Measurements from ENCODE around the gene SLC18A2. TPM values are rescaled to one million over a fixed set of nuclear protein-coding genes. Genes with fewer than 3 reads are reported as not detected.

The SLC18A2 gene
- total RNA-seq, 1 experiment from 2014 or later = 4.0 TPM

GRCh38 chr10:117257721-117258120 is 16.8 kb downstream of the SLC18A2 start:
- Mint-ChIP-seq H3K4me3 (no peak overlapping the region), H3K27ac (no peak overlapping the region), H3K27me3 (ENCODE audit: low read depth) (no peaks in the 10 kb centered on the region), H3K36me3 (ENCODE audit: insufficient read depth in 1 of 3, low read depth in 3 of 3) (no peaks in the 10 kb centered on the region; a peak in 1 of 7 replicates), H3K9me3 (no peaks in the 10 kb centered on the region), H3K4me1 (peaks cover 20 to 28% of the 10 kb centered on the region in 2 experiments)
- H3K4me2 ChIP-seq (ENCODE audit: insufficient read depth, insufficient read length, low read length) = no peak overlapping the region
- H3K18ac ChIP-seq (ENCODE audit: insufficient read length, low read depth, low read length) = no peak overlapping the region
- H3K9me3 ChIP-seq (ENCODE audit: control insufficient read depth, low read depth, low read length) = no peaks in the 10 kb centered on the region
- H3K56ac ChIP-seq (ENCODE audit: insufficient read length, low read depth, low read length) = no peak overlapping the region
- no peak overlapping the region for H2BK15ac ChIP-seq (ENCODE audit: low read depth, low read length)
- H3K27ac ChIP-seq (ENCODE audit: insufficient read length, low read depth, low read length) = no peak overlapping the region
- H2BK120ac ChIP-seq (ENCODE audit: low read depth, low read length, poor library complexity, severe bottlenecking) = no peak overlapping the region
- no peaks in the 10 kb centered on the region for H3K79me2 ChIP-seq (ENCODE audit: insufficient read depth, low read length)
- no peak overlapping the region for H3K14ac ChIP-seq (ENCODE audit: insufficient read depth, low read length)
- H3K4ac ChIP-seq (ENCODE audit: low read depth, low read length) = no peak overlapping the region
- H2BK20ac ChIP-seq (ENCODE audit: low read depth, low read length, poor library complexity, severe bottlenecking) = no peak overlapping the region
- TF ChIP-seq, protein P1, sequence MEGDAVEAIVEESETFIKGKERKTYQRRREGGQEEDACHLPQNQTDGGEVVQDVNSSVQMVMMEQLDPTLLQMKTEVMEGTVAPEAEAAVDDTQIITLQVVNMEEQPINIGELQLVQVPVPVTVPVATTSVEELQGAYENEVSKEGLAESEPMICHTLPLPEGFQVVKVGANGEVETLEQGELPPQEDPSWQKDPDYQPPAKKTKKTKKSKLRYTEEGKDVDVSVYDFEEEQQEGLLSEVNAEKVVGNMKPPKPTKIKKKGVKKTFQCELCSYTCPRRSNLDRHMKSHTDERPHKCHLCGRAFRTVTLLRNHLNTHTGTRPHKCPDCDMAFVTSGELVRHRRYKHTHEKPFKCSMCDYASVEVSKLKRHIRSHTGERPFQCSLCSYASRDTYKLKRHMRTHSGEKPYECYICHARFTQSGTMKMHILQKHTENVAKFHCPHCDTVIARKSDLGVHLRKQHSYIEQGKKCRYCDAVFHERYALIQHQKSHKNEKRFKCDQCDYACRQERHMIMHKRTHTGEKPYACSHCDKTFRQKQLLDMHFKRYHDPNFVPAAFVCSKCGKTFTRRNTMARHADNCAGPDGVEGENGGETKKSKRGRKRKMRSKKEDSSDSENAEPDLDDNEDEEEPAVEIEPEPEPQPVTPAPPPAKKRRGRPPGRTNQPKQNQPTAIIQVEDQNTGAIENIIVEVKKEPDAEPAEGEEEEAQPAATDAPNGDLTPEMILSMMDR (conservative IDR thresholded peaks at IDR 0.05) = no peak
- no peak for DNase-seq
- no peak overlapping the region for H3K23ac ChIP-seq (ENCODE audit: insufficient read length, low read depth, low read length)
- H2AK5ac ChIP-seq (ENCODE audit: insufficient read length, low read length) = no peak overlapping the region
- no peak overlapping the region for H2BK5ac ChIP-seq (ENCODE audit: insufficient read length, low read length)
- no peak overlapping the region for H2AFZ ChIP-seq (ENCODE audit: low read length)
- H4K5ac ChIP-seq (ENCODE audit: insufficient read length, low read depth, low read length) = no peak overlapping the region
- no peak overlapping the region for H4K8ac ChIP-seq (replicated peaks; ENCODE audit: insufficient read length, low read depth, low read length)
- peaks cover 7% of the 10 kb centered on the region; the same call in 1 of the 2 replicates for H3K4me1 ChIP-seq (ENCODE audit: insufficient read depth, low read length)
- H3K27me3 ChIP-seq (ENCODE audit: insufficient read depth, low read length) = no peaks in the 10 kb centered on the region
- no CpG with 5 or more reads among the region's 3 CpGs for WGBS (ENCODE audit: extremely low coverage, insufficient read length, low lambda C conversion rate)
- no peak overlapping the region for H2BK12ac ChIP-seq (ENCODE audit: insufficient read length, low read depth, low read length)
- H4K91ac ChIP-seq (ENCODE audit: insufficient read length, low read depth, low read length) = no peak overlapping the region
- no peak overlapping the region for H3K9ac ChIP-seq (ENCODE audit: extremely low read depth, insufficient read length, low read length)
- H3T11ph ChIP-seq (ENCODE audit: low read length) = no peak overlapping the region
- no peaks in the 10 kb centered on the region for H3K79me1 ChIP-seq (ENCODE audit: insufficient read depth, low read depth, low read length, poor library complexity, severe bottlenecking)
- no peaks in the 10 kb centered on the region for H3K23me2 ChIP-seq (ENCODE audit: insufficient read length, low read depth, low read length, poor library complexity, severe bottlenecking)
- H4K20me1 ChIP-seq (ENCODE audit: control insufficient read depth, insufficient read depth, insufficient read length) = no peaks in the 10 kb centered on the region

Measured in H9 (cell line).